GM12878 (cell line): ENCODE data around the gene PERM1. TPM values are rescaled to one million over a fixed set of nuclear protein-coding genes. Genes with fewer than 3 reads are reported as not detected.

Experiments
- ATAC-seq: fragments of 200-7000 bp; cut with Tn5 transposase; 3 replicates; pipeline ENCODE4 v1.9.1; 2020; ENCODE audit warnings: mild to moderate bottlenecking, moderate library complexity
- BruUV-seq: library from RNA; stranded (reverse); fragments of 400-500 nt; replicated peaks from 2 replicates; lab custom pipeline; 2021; lab: Mats Ljungman, UMichigan
- CTCF ChIA-PET: fragments of 300-600 bp; sonication (Branson Sonifier 250); formaldehyde crosslinking; extraction: SDS; loops from one replicate; lab custom pipeline; 2021; ENCODE audit warnings: inconsistent platforms; lab: Yijun Ruan, JAX
- POLR2A ChIA-PET: fragments of 350-600 bp; formaldehyde crosslinking; extraction: SDS; loops from one replicate; lab custom pipeline; 2021; ENCODE audit warnings: inconsistent platforms; lab: Charles Lee
- RAD21 ChIA-PET: fragments of 300-600 bp; sonication (Branson Sonifier 250); formaldehyde crosslinking; loops from one replicate; lab custom pipeline; 2023; ENCODE audit warnings: antibody characterized with exemption; ENCODE audit not compliant: unreplicated experiment; lab: Charles Lee
- SMC1A ChIA-PET: fragments of 300-600 bp; sonication (Branson Sonifier 250); formaldehyde crosslinking; loops from one replicate; lab custom pipeline; 2023; ENCODE audit not compliant: unreplicated experiment, uncharacterized antibody; lab: Charles Lee
- DNase-seq: peaks from one replicate; pipeline ENCODE4 v3.0.0-alpha.2; 2011; ENCODE audit warnings: low read depth, low spot score
- FAIRE-seq: peaks from 3 replicates; lab custom pipeline; 2011; peaks lifted over from hg19 to GRCh38; lab: Jason Lieb, UNC
- H2AFZ ChIP-seq: 2 replicates; pipeline ENCODE4 v1.6.0; 2011; ENCODE audit warnings: low read depth, low read length, control low read depth; ENCODE audit not compliant: control insufficient read depth
- H3K27ac ChIP-seq: 2 replicates; pipeline ENCODE4 v1.5.1; 2011; ENCODE audit warnings: control low read depth; ENCODE audit not compliant: control insufficient read depth, insufficient read depth
- H3K27me3 ChIP-seq, 2 experiments: replicated peaks in 1 of 2; 2 replicates each; pipeline versions ENCODE4 v1.6.0 to v1.6.1; 2011; ENCODE audit warnings: low read length in 1 of 2; ENCODE audit not compliant: control insufficient read depth in 2 of 2, insufficient read depth in 2 of 2
- H3K36me3 ChIP-seq, 2 experiments: 2 replicates each; pipeline ENCODE4 v1.5.1; 2011; ENCODE audit warnings: low read length in 1 of 2; ENCODE audit not compliant: control insufficient read depth in 2 of 2, insufficient read depth in 2 of 2
- H3K4me1 ChIP-seq: 2 replicates; pipeline ENCODE4 v1.6.1; 2011; ENCODE audit warnings: mild to moderate bottlenecking, low read length, moderate library complexity, mixed read lengths; ENCODE audit not compliant: control insufficient read depth, insufficient read depth
- H3K4me2 ChIP-seq: 2 replicates; pipeline ENCODE4 v1.6.0; 2011; ENCODE audit warnings: control low read depth; ENCODE audit not compliant: control insufficient read depth, insufficient read depth
- H3K4me3 ChIP-seq: fragments of 200-600 bp; sonication (generic); 2 replicates; pipeline ENCODE4 v1.5.1; 2016
- H3K79me2 ChIP-seq: 2 replicates; pipeline ENCODE4 v1.6.0; 2011; ENCODE audit warnings: low read length; ENCODE audit not compliant: control insufficient read depth, insufficient read depth
- H3K9ac ChIP-seq: 2 replicates; pipeline ENCODE4 v1.8.0; 2011; ENCODE audit warnings: low read length, control low read depth, mixed read lengths; ENCODE audit not compliant: control insufficient read depth, insufficient read depth
- H3K9me3 ChIP-seq: replicated peaks from 3 replicates; pipeline ENCODE4 v1.5.1; 2011; ENCODE audit warnings: mild to moderate bottlenecking, low read length; ENCODE audit not compliant: control insufficient read depth, insufficient read depth
- H4K20me1 ChIP-seq: 2 replicates; pipeline ENCODE4 v1.6.0; 2011; ENCODE audit not compliant: control insufficient read depth, insufficient read depth
- BACH1 ChIP-seq: fragments of 450-650 bp; IDR thresholded peaks from 2 replicates; pipeline ENCODE4 v1.6.1; 2017; ENCODE audit warnings: mild to moderate bottlenecking, borderline replicate concordance
- IKZF1 ChIP-seq: fragments of 450-650 bp; conservative IDR thresholded peaks from 2 replicates; pipeline ENCODE4 v1.6.1; 2017; ENCODE audit warnings: antibody characterized with exemption, mild to moderate bottlenecking
- IKZF2 ChIP-seq, 2 experiments: fragments of 450-650 bp; IDR thresholded peaks; 2 replicates each; pipeline ENCODE4 v1.6.1; 2017; ENCODE audit warnings: mild to moderate bottlenecking in 2 of 2, moderate library complexity in 2 of 2
- MEF2B ChIP-seq: fragments of 450-650 bp; IDR thresholded peaks from 2 replicates; pipeline ENCODE4 v1.6.1; 2018; ENCODE audit warnings: mild to moderate bottlenecking, moderate library complexity; ENCODE audit not compliant: partially characterized antibody, poor library complexity, severe bottlenecking
- NKRF ChIP-seq: fragments of 450-650 bp; conservative IDR thresholded peaks from 2 replicates; pipeline ENCODE4 v1.6.1; 2017; ENCODE audit warnings: mild to moderate bottlenecking, moderate library complexity
- POLR2A ChIP-seq: IDR thresholded peaks from 2 replicates; pipeline ENCODE4 v1.6.1; 2011; ENCODE audit warnings: low read depth, mild to moderate bottlenecking, low read length
- SMARCA5 ChIP-seq: fragments of 450-650 bp; IDR thresholded peaks from 2 replicates; pipeline ENCODE4 v1.6.1; 2017; ENCODE audit warnings: mild to moderate bottlenecking
- ZBTB33 ChIP-seq: fragments of 450-650 bp; IDR thresholded peaks from 2 replicates; pipeline ENCODE4 v1.6.1; 2017; ENCODE audit warnings: mild to moderate bottlenecking
- ZBTB40 ChIP-seq: fragments of 450-650 bp; IDR thresholded peaks from 2 replicates; pipeline ENCODE4 v1.6.1; 2016; ENCODE audit warnings: mild to moderate bottlenecking, moderate library complexity, borderline replicate concordance
- ZNF274 ChIP-seq: IDR thresholded peaks from one replicate; pipeline ENCODE4 v1.8.0; 2011; ENCODE audit not compliant: insufficient read length, insufficient read depth
- ZNF622 ChIP-seq: fragments of 450-650 bp; IDR thresholded peaks from 2 replicates; pipeline ENCODE4 v1.6.1; 2017; ENCODE audit warnings: mild to moderate bottlenecking, inconsistent platforms
- WGBS: methylation state at CpG from one replicate; pipeline ENCODE4 v1.1.6; 2016; ENCODE audit warnings: low lambda C conversion rate; ENCODE audit not compliant: insufficient replicate concordance, insufficient coverage; ENCODE audit errors: missing lambda C conversion rate; 5-methylcytosine and 5-hydroxymethylcytosine counted together
- in situ Hi-C: fragments of 300-500 bp; cut with MboI; formaldehyde crosslinking; loops from 9 replicates; pipeline ENCODE4 v1.14.3; 2018; ENCODE audit warnings: mixed read lengths
- intact Hi-C: fragments of 100-400 bp; cut with micrococcal nuclease; formaldehyde crosslinking; loops from one replicate; pipeline ENCODE4 v1.14.2; 2022; ENCODE audit not compliant: unreplicated experiment
- polyA plus RNA-seq, 11 experiments: library from polyadenylated mRNA; depleted of rRNA in 4 of 11; unstranded in 6 of 11; stranded (reverse) in 5 of 11; fragments of >200 nt; fragmentation: Nextera tagmentation in 4 of 11; fragmentation: Illumina TruSeq in 1 of 11; extraction: Ambion mirVana in 4 of 11; extraction: Trizol in 1 of 11; gene quantifications; 1 replicate in 1 of 11; 2 replicates in 10 of 11; pipeline versions ENCODE4 v1.2.1 to v1.2.3, GENCODE V29; 2011 to 2016; ENCODE audit warnings: inconsistent platforms in 2 of 11, missing spikeins in 2 of 11, low read depth in 1 of 11
- total RNA-seq, 4 experiments: library from RNA; depleted of rRNA in 3 of 4; stranded (reverse); fragments of >200 nt in 3 of 4; fragmentation: Illumina TruSeq in 1 of 4; extraction: Trizol in 1 of 4; gene quantifications; 2 replicates each; pipeline versions ENCODE4 v1.2.1 to v1.2.3, GENCODE V29; 2013 to 2021

Gene PERM1
- total and polyA plus RNA-seq, 10 of the 15 experiments (the other 5 are each of a cell fraction or from before 2014, with no cell fraction given): not detected

- TF ChIP-seq IKZF2 (IDR thresholded peaks at IDR 0.05): no peak
- no peak for TF ChIP-seq ZNF274
These were observed 14.2 kb downstream of the PERM1 start (continued) for GRCh38 chr1:967466-968343.

GRCh38 chr1:966704-967300 lies 15.1 kb downstream of the PERM1 start:
- intact Hi-C loops: no loop called here
- under 1% methylated on average over 51 of the region's 60 CpGs for WGBS
- peak overlapping the region; percentile 90 for H2AFZ ChIP-seq
- BruUV-seq: no TSS peak
- no peaks in the 10 kb centered on the region for H3K9me3 ChIP-seq
- no peaks in the 10 kb centered on the region for H3K79me2 ChIP-seq
- H3K4me2 ChIP-seq: peak overlapping the region; percentile 97
- H4K20me1 ChIP-seq: no peaks in the 10 kb centered on the region
- peak overlapping the region; percentile 44; the same call in 1 of the 2 replicates for H3K27ac ChIP-seq
- peak overlapping the region; percentile 69 for H3K9ac ChIP-seq
- POLR2A ChIA-PET: interaction anchor here (0.8 to 1.1 kb wide), 5 partner anchors 15 to 306 kb away, joined by 3 read pairs; partner anchors contain the start of genes ISG15, PERM1 and UBE2J2
- SMC1A ChIA-PET: interaction anchor here (0.7 to 1.1 kb wide), 2 partner anchors 16 to 18 kb away, joined by 3 read pairs; no protein-coding TSS in a partner anchor
- ATAC-seq (peak; percentile 95), DNase-seq (no peak), FAIRE-seq (peak; percentile 44)
- no peaks in the 10 kb centered on the region; a peak in 1 of 4 replicates for H3K36me3 ChIP-seq
- H3K4me1 ChIP-seq: peaks cover 9% of the 10 kb centered on the region
- no peaks in the 10 kb centered on the region for H3K27me3 ChIP-seq
- CTCF ChIA-PET: interaction anchor here (0.7 to 1.0 kb wide), 3 partner anchors 34 to 92 kb away, joined by 3 to 4 read pairs (median 3); partner anchors contain the start of gene ISG15
- RAD21 ChIA-PET: interaction anchor here (0.8 to 1.1 kb wide), 4 partner anchors 25 to 61 kb away, joined by 3 to 5 read pairs (median 4); no protein-coding TSS in a partner anchor
- peak overlapping the region; percentile 72 for H3K4me3 ChIP-seq
- in situ Hi-C loops: no loop called here
- no peak for TF ChIP-seq ZNF622
- no peak for TF ChIP-seq NKRF
- TF ChIP-seq ZBTB40: no peak
- peak; percentile 66 for TF ChIP-seq POLR2A
- peak; percentile 61 for TF ChIP-seq BACH1
- peak; percentile 19; the same call in 1 of the 2 replicates for TF ChIP-seq SMARCA5
- TF ChIP-seq ZBTB33: no peak
- peak; percentile 52 for TF ChIP-seq IKZF1
- TF ChIP-seq MEF2B: peak; percentile 69
